Measurements from ENCODE around the gene PHKA2.

GRCh38 chrX:18998653-18999052, 14.7 kb upstream of the PHKA2 start:
- no peak for TF ChIP-seq CTCF (IDR thresholded peaks at IDR 0.05; ENCODE audit: low read depth, low read length)
- TF ChIP-seq MAX (IDR thresholded peaks at IDR 0.05; ENCODE audit: low read depth, low read length) = no peak

All from NB4 (cell line).